HTERT RPE-1 (cell line): ENCODE data around the gene MPPE1.
"Not testable (repeated sequence)": the region's sequence is repeated elsewhere in the genome, so short reads cannot be mapped to it uniquely, and the experiment has no call there.

ENCODE experiments used
- in situ Hi-C: fragments of 300-500 bp; cut with MboI; formaldehyde crosslinking; loops from 4 replicates; pipeline ENCODE4 v1.14.3; 2020; ENCODE audit warnings: low sequenced_read_pairs

Gene MPPE1

GRCh38 chr18:11908182-11909060 is at the start of gene MPPE1:
TSS of gene MPPE1 (minus strand) at chr18:11908317. CDS start at chr18:11897264, 11,053 bp downstream.
- in situ Hi-C loops = no loop called here

GRCh38 chr18:11957636-11958035 is 49.5 kb upstream of the MPPE1 start:
- in situ Hi-C loops = no loop called here

- in situ Hi-C loops = no loop called here
Measured at GRCh38 chr18:11956371-11957308, 48.5 kb upstream of the MPPE1 start.

- in situ Hi-C loops = no loop called here
Measured at GRCh38 chr18:11955239-11956029, 47.3 kb upstream of the MPPE1 start.

- in situ Hi-C loops = no loop called here
Measured at GRCh38 chr18:11953113-11953512, 45.0 kb upstream of the MPPE1 start.

GRCh38 chr18:11951390-11951851 is 43.3 kb upstream of the MPPE1 start:
- in situ Hi-C loops = no loop called here

- in situ Hi-C loops = no loop called here
Measured at GRCh38 chr18:11950824-11951223, 42.7 kb upstream of the MPPE1 start.

- in situ Hi-C loops = no loop called here
Measured at GRCh38 chr18:11948852-11949523, 40.9 kb upstream of the MPPE1 start.

- in situ Hi-C loops = no loop called here
Measured at GRCh38 chr18:11947214-11948191, 39.4 kb upstream of the MPPE1 start.

- in situ Hi-C loops = no loop called here
Measured at GRCh38 chr18:11946756-11947155, 38.6 kb upstream of the MPPE1 start.

- in situ Hi-C loops = not testable (repeated sequence)
Measured at GRCh38 chr18:11945834-11946659, 37.9 kb upstream of the MPPE1 start.

- in situ Hi-C loops = no loop called here
Measured at GRCh38 chr18:11944786-11945185, 36.7 kb upstream of the MPPE1 start.

GRCh38 chr18:11944252-11944651 is 36.1 kb upstream of the MPPE1 start:
- in situ Hi-C loops = no loop called here

GRCh38 chr18:11943551-11943950 is 35.4 kb upstream of the MPPE1 start:
- in situ Hi-C loops = no loop called here

- in situ Hi-C loops = no loop called here
Measured at GRCh38 chr18:11940956-11941355, 32.8 kb upstream of the MPPE1 start.

- in situ Hi-C loops = no loop called here
Measured at GRCh38 chr18:11937874-11938478, 29.9 kb upstream of the MPPE1 start.

GRCh38 chr18:11932393-11932792 is 24.3 kb upstream of the MPPE1 start:
- in situ Hi-C loops = no loop called here

GRCh38 chr18:11927497-11927896 is 19.4 kb upstream of the MPPE1 start:
- in situ Hi-C loops = no loop called here
